Muscle of leg (tissue), 16 donors: ENCODE data around the gene ZNF580. TPM values are rescaled to one million over a fixed set of nuclear protein-coding genes. Genes with fewer than 3 reads are reported as not detected.

Source experiments
- DNase-seq: peaks from one replicate; pipeline ENCODE4 v3.0.0; 2013
- H3K27ac ChIP-seq: one replicate; pipeline ENCODE4 v1.5.1; 2013; ENCODE audit warnings: mild to moderate bottlenecking, low read length, control low read depth
- H3K27me3 ChIP-seq: one replicate; pipeline ENCODE4 v1.6.1; 2013; ENCODE audit warnings: low read length; ENCODE audit not compliant: control insufficient read depth, insufficient read depth
- H3K36me3 ChIP-seq: one replicate; pipeline ENCODE4 v1.6.1; 2013; ENCODE audit warnings: low read length; ENCODE audit not compliant: control insufficient read depth, insufficient read depth
- H3K4me1 ChIP-seq: one replicate; pipeline ENCODE4 v1.6.1; 2013; ENCODE audit warnings: low read length; ENCODE audit not compliant: control insufficient read depth, insufficient read depth
- H3K4me3 ChIP-seq: one replicate; pipeline ENCODE4 v1.5.1; 2013; ENCODE audit warnings: low read length, control low read depth
- H3K9me3 ChIP-seq: replicated peaks from 2 replicates; pipeline ENCODE4 v1.6.1; 2013; ENCODE audit warnings: low read depth, low read length; ENCODE audit not compliant: control insufficient read depth
- WGBS: methylation state at CpG from one replicate; pipeline ENCODE4 v1.1.5; 2013; ENCODE audit warnings: missing lambda C conversion rate; ENCODE audit not compliant: insufficient coverage; 5-methylcytosine and 5-hydroxymethylcytosine counted together
- long read RNA-seq, 11 donors: transcript quantifications; one replicate each; lab custom pipeline, GENCODE V29; 2026
- polyA plus RNA-seq, 8 donors: library from polyadenylated mRNA; unstranded; fragments of 120-200 nt; gene quantifications; one replicate each; pipeline versions ENCODE4 v1.2.1 to v1.2.3, GENCODE V29; 2013; ENCODE audit warnings: inconsistent platforms in 1 of 8, low replicate concordance in 1 of 8; ENCODE audit not compliant: insufficient read length in 8 of 8, insufficient read depth in 1 of 8
- total RNA-seq: library from RNA; stranded (reverse); fragments of 120-200 nt; gene quantifications from one replicate; pipeline ENCODE4 v1.2.4, GENCODE V29; 2013

Gene ZNF580
- 5.6 TPM for total RNA-seq
- 10 to 100 TPM; 20.9 to 28.5 (median 23.6) TPM for polyA plus RNA-seq
- long read RNA-seq, donor 1, partial matches to known transcripts, result 0 of 4 reads
- long read RNA-seq, donor 1, other reads (novel, unspliced or antisense), result 0 of 4 reads
- long read RNA-seq, donor 2, partial matches to known transcripts, result 0 of 3 reads
- long read RNA-seq, donor 2, other reads (novel, unspliced or antisense), result 0 of 3 reads
- long read RNA-seq, donor 3, transcript ZNF580-202 (1 exons, 1,707 nt), result minor isoform, 10 of 21 reads
- long read RNA-seq, donor 3, transcript ZNF580-201 (2 exons, 1,261 nt), result major isoform, 11 of 21 reads
- long read RNA-seq, donor 3, partial matches to known transcripts, result 0 of 21 reads
- long read RNA-seq, donor 3, other reads (novel, unspliced or antisense), result 0 of 21 reads
- long read RNA-seq, donor 4, transcript ZNF580-202 (1 exons, 1,707 nt), result minor isoform, 7 of 27 reads
- long read RNA-seq, donor 4, transcript ZNF580-201 (2 exons, 1,261 nt), result major isoform, 17 of 27 reads
- long read RNA-seq, donor 4, partial matches to known transcripts, result 0 of 27 reads
- long read RNA-seq, donor 4, other reads (novel, unspliced or antisense), result 0 of 27 reads
- long read RNA-seq, donor 5, transcript ZNF580-202 (1 exons, 1,707 nt), result minor isoform, 11 of 39 reads
- long read RNA-seq, donor 5, transcript ZNF580-201 (2 exons, 1,261 nt), result major isoform, 28 of 39 reads
- long read RNA-seq, donor 5, partial matches to known transcripts, result 0 of 39 reads
- long read RNA-seq, donor 5, other reads (novel, unspliced or antisense), result 0 of 39 reads
- long read RNA-seq, donor 6, transcript ZNF580-201 (2 exons, 1,261 nt), result major isoform, 11 of 17 reads
- long read RNA-seq, donor 6, transcript ZNF580-202 (1 exons, 1,707 nt), result minor isoform, 6 of 17 reads
- long read RNA-seq, donor 6, partial matches to known transcripts, result 0 of 17 reads
- long read RNA-seq, donor 6, other reads (novel, unspliced or antisense), result 0 of 17 reads
- long read RNA-seq, donor 7, transcript ZNF580-201 (2 exons, 1,261 nt), result major isoform, 17 of 20 reads
- long read RNA-seq, donor 7, partial matches to known transcripts, result 0 of 20 reads
- long read RNA-seq, donor 7, other reads (novel, unspliced or antisense), result 0 of 20 reads
- long read RNA-seq, donor 8, transcript ZNF580-201 (2 exons, 1,261 nt), result major isoform, 10 of 18 reads
- long read RNA-seq, donor 8, transcript ZNF580-202 (1 exons, 1,707 nt), result minor isoform, 7 of 18 reads
- long read RNA-seq, donor 8, partial matches to known transcripts, result 0 of 18 reads
- long read RNA-seq, donor 8, other reads (novel, unspliced or antisense), result 0 of 18 reads
- long read RNA-seq, donor 9, transcript ZNF580-201 (2 exons, 1,261 nt), result major isoform, 10 of 17 reads
- long read RNA-seq, donor 9, transcript ZNF580-202 (1 exons, 1,707 nt), result minor isoform, 6 of 17 reads
- long read RNA-seq, donor 9, partial matches to known transcripts, result 0 of 17 reads
- long read RNA-seq, donor 9, other reads (novel, unspliced or antisense), result 0 of 17 reads
- long read RNA-seq, donor 10, transcript ZNF580-202 (1 exons, 1,707 nt), result minor isoform, 13 of 28 reads
- long read RNA-seq, donor 10, transcript ZNF580-201 (2 exons, 1,261 nt), result major isoform, 15 of 28 reads
- long read RNA-seq, donor 10, partial matches to known transcripts, result 0 of 28 reads
- long read RNA-seq, donor 10, other reads (novel, unspliced or antisense), result 0 of 28 reads
- long read RNA-seq, donor 11, transcript ZNF580-201 (2 exons, 1,261 nt), result major isoform, 12 of 15 reads
- long read RNA-seq, donor 11, partial matches to known transcripts, result 0 of 15 reads
- long read RNA-seq, donor 11, other reads (novel, unspliced or antisense), result 0 of 15 reads

GRCh38 chr19:55640577-55641425, at the start of gene ZNF580:
Gene ZNF580 (plus strand): TSS chr19:55641002. CDS start chr19:55642509, 1,507 bp downstream.
- Histone ChIP-seq H3K4me3 (peak within 1 kb of the TSS; percentile 68), H3K4me1 (peaks cover 59% of the 10 kb centered on the region), H3K27ac (peak within 1 kb of the TSS; percentile 94), H3K36me3 (peaks cover 18% of the 10 kb centered on the region), H3K27me3 (no peaks in the 10 kb centered on the region), H3K9me3 (no peaks in the 10 kb centered on the region)
- peak; percentile 93 for DNase-seq
- under 1% methylated on average over 75 of the region's 89 CpGs for WGBS

GRCh38 chr19:55591555-55591954, 49.2 kb upstream of the ZNF580 start:
- H3K27me3 ChIP-seq, result no peaks in the 10 kb centered on the region
- peaks cover 13% of the 10 kb centered on the region for H3K4me1 ChIP-seq
- H3K36me3 ChIP-seq, result peaks cover 38% of the 10 kb centered on the region
- no peak for DNase-seq
- no peaks in the 10 kb centered on the region for H3K9me3 ChIP-seq
- 100% methylated on average over 1 of the region's 10 CpGs for WGBS
- no peak overlapping the region for H3K27ac ChIP-seq
- no peak overlapping the region for H3K4me3 ChIP-seq

GRCh38 chr19:55592391-55593090, 48.3 kb upstream of the ZNF580 start:
- WGBS, result 77% methylated on average over 70 of the region's 73 CpGs
- H3K36me3 ChIP-seq, result peaks cover 46% of the 10 kb centered on the region

DNA sequence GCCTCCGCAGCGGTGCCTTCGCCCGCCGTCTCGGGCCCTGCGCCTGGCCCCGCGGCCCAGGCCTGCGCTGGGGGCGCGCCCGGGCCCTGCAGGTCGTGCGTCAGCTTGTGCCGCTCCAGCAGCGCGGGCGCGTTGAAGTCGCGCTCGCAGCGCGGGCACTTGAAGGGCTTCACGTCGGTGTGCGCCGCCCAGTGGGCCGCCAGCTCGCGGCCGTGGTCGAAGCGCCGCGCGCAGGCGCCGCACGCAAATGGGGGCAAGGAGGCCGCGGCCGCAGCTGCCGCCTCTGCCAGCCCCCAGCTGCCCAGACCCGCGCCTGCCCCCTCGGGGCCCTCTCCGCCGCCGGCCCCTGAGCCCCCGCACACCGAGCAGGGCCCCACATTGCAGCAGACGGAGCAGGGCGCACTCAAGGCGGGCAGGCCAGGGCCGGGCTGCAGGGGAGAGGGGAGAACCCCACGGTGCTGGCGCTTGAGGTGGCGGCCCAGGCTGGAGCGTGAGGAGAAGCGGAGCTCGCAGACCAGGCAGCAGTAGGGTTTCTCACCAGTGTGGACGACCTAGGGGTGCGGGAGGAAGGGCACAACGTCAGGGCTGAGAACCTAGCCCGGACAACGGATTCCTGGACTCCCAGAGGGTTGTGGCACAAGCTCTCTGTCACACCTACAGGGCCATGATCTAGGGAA, 47.6 kb upstream of the ZNF580 start:
- no peak overlapping the region for H3K4me3 ChIP-seq
- no peak overlapping the region for H3K27ac ChIP-seq
- no peaks in the 10 kb centered on the region for H3K27me3 ChIP-seq
- 65% methylated on average over 68 of the region's 68 CpGs for WGBS
- peaks cover 52% of the 10 kb centered on the region for H3K36me3 ChIP-seq
- peaks cover 3% of the 10 kb centered on the region for H3K4me1 ChIP-seq
- DNase-seq, result peak; percentile 7
- no peaks in the 10 kb centered on the region for H3K9me3 ChIP-seq

More at GRCh38 chr19:55592391-55593090, 48.3 kb upstream of the ZNF580 start:
- no peaks in the 10 kb centered on the region for H3K27me3 ChIP-seq
- peaks cover 3% of the 10 kb centered on the region for H3K4me1 ChIP-seq
- no peaks in the 10 kb centered on the region for H3K9me3 ChIP-seq
- peak; percentile 3 for DNase-seq
- no peak overlapping the region for H3K4me3 ChIP-seq
- H3K27ac ChIP-seq, result no peak overlapping the region

DNA sequence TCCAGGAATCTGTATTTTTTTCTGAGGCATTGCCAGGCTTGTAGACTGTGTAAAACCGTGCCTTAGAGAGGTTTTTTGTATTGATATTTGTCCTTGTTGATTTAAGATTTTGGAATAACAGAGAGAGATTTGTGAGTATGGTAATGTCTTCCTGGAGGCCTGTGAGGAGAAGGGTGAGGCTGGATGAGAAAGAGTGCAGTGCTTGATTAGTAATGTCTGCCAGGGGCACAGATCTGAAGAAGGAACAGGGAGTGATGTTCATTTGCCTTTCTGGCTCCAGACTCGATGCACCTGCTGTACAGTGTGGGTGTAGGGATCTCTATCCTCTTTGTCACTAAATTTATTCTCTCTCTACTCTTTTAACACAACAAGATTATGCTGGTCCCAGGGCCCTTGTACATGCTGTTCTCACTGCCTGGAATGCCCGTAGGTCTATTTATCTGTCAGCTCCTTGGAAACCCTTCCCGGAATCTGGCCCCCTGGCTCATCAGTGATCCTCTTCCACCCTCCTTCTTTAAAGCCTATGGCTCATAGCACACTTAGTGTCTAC, 45.7 kb upstream of the ZNF580 start:
- Histone ChIP-seq H3K4me3 (no peak overlapping the region), H3K4me1 (peaks cover 3% of the 10 kb centered on the region), H3K9me3 (no peaks in the 10 kb centered on the region), H3K27me3 (no peaks in the 10 kb centered on the region), H3K27ac (no peak overlapping the region), H3K36me3 (peaks cover 52% of the 10 kb centered on the region)
- peak; percentile 51 for DNase-seq
- WGBS, result 90% methylated on average over 2 of the region's 4 CpGs

DNA sequence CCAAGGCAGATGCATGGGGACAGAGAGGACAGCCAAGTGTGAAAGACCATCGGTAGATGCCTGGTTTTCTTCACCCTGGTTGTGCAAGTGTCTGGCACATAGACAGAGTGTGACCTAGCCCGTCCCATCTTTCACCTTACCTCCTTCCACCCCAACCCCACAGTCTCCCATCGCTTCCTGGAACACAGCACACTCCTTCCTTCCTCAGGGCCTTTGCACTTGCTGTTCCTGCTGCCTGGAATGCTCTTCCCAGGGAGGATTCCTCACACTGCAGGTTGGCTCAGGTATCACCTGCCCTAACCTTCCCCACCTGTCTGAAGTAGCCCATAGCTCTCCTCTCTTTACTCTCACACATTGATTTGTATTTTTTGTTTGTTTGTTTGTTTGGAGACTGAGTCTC, 44.5 kb upstream of the ZNF580 start:
- peaks cover 9% of the 10 kb centered on the region for H3K4me1 ChIP-seq
- H3K27me3 ChIP-seq, result no peaks in the 10 kb centered on the region
- no peak overlapping the region for H3K4me3 ChIP-seq
- DNase-seq, result no peak
- H3K36me3 ChIP-seq, result peaks cover 51% of the 10 kb centered on the region
- H3K27ac ChIP-seq, result no peak overlapping the region
- H3K9me3 ChIP-seq, result no peaks in the 10 kb centered on the region
- 98% methylated on average over 3 of the region's 3 CpGs for WGBS

DNA sequence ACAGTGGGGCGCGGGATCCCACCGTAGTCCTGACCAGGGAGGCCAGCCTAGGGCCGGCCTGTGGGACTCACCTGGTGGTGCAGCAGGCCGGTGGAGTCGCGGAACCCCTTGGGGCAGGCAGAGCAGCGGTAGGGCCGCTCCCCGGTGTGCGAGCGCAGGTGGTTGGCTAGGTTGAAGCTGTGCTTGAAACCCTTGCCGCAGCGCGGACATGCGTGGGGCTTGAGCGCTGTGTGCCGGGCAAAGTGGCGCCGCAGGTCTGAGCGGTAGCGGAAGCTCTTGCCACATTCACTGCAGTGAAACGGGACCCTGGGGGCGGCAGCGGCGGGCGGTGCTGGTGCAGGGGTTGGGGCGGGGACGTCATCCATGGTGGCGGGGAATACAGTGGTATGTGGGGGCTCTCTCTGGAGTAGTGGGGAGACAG, 43.3 kb upstream of the ZNF580 start:
- H3K4me1 ChIP-seq, result peaks cover 9% of the 10 kb centered on the region
- H3K4me3 ChIP-seq, result no peak overlapping the region
- peaks cover 44% of the 10 kb centered on the region for H3K36me3 ChIP-seq
- no peaks in the 10 kb centered on the region for H3K9me3 ChIP-seq
- no peak for DNase-seq
- no peak overlapping the region for H3K27ac ChIP-seq
- H3K27me3 ChIP-seq, result no peaks in the 10 kb centered on the region
- WGBS, result 96% methylated on average over 22 of the region's 30 CpGs
